Loucy (cell line): ENCODE measurements around the gene KDR.

ENCODE experiments used
- EZH2phosphoT487 ChIP-seq: fragments of 200-600 bp; IDR thresholded peaks from 2 replicates; pipeline ENCODE4 v1.6.1; 2018; ENCODE audit warnings: antibody characterized with exemption, mild to moderate bottlenecking, moderate library complexity, borderline replicate concordance
- TF ChIP-seq, protein P1 (sequence below): fragments of 200-600 bp; sonication (generic); conservative IDR thresholded peaks from 2 replicates; pipeline ENCODE4 v1.5.1; 2014; ENCODE audit warnings: mild to moderate bottlenecking, antibody characterized with exemption, low read length

DNA sequence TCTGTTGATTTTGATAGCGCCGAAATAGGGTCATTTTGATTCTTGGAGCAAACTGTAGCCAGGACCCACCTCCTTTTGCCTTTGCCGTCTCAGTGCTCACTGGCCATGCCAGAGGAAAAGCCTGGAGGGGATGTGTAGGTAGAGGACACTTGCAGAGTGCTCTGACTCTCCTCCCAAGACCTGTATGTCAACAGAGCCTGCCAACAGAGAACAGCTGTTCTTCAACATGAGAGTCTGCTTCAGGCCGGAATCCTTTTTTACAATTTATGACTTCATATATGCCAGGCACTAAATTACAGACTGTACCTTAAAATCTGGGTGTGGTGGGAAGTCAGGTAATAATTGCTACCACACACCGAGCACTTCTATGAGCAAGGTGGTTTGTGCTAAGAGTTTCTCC is 94.2 kb downstream of the KDR start:
- TF ChIP-seq, protein P1, sequence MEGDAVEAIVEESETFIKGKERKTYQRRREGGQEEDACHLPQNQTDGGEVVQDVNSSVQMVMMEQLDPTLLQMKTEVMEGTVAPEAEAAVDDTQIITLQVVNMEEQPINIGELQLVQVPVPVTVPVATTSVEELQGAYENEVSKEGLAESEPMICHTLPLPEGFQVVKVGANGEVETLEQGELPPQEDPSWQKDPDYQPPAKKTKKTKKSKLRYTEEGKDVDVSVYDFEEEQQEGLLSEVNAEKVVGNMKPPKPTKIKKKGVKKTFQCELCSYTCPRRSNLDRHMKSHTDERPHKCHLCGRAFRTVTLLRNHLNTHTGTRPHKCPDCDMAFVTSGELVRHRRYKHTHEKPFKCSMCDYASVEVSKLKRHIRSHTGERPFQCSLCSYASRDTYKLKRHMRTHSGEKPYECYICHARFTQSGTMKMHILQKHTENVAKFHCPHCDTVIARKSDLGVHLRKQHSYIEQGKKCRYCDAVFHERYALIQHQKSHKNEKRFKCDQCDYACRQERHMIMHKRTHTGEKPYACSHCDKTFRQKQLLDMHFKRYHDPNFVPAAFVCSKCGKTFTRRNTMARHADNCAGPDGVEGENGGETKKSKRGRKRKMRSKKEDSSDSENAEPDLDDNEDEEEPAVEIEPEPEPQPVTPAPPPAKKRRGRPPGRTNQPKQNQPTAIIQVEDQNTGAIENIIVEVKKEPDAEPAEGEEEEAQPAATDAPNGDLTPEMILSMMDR = no peak
- no peak for TF ChIP-seq EZH2phosphoT487
